Panc1 (cell line): Measurements from ENCODE around the gene IMP4. TPM values are rescaled to one million over a fixed set of nuclear protein-coding genes. Genes with fewer than 3 reads are reported as not detected.

Experiments used
- ATAC-seq: fragments of 200-7000 bp; cut with Tn5 transposase; 2 replicates; pipeline ENCODE4 v1.9.1; 2020; ENCODE audit warnings: mild to moderate bottlenecking, moderate library complexity
- BruUV-seq: library from RNA; stranded (reverse); fragments of 400-500 nt; replicated peaks from 2 replicates; lab custom pipeline; 2021; lab: Mats Ljungman, UMichigan
- CTCF ChIA-PET: fragments of 300-600 bp; sonication (Branson Sonifier 250); formaldehyde crosslinking; loops from one replicate; lab custom pipeline; 2022; ENCODE audit warnings: antibody characterized with exemption; lab: Charles Lee
- POLR2A ChIA-PET: fragments of 300-600 bp; sonication (Branson Sonifier 250); formaldehyde crosslinking; loops from one replicate; lab custom pipeline; 2022; ENCODE audit warnings: antibody characterized with exemption; lab: Charles Lee
- DNase-seq: peaks from one replicate; pipeline ENCODE4 v3.0.0-alpha.2; 2010; ENCODE audit warnings: low read depth, low spot score
- H3K27ac ChIP-seq: 2 replicates; pipeline ENCODE4 v1.5.1; 2011; ENCODE audit warnings: mild to moderate bottlenecking, low read length, inconsistent platforms
- H3K27me3 ChIP-seq: fragments of 200-500 bp; sonication (Bioruptor generic); 2 replicates; pipeline ENCODE4 v1.6.0; 2014; ENCODE audit warnings: low read length, inconsistent platforms; ENCODE audit not compliant: control insufficient read depth, insufficient read depth
- H3K36me3 ChIP-seq: fragments of 200-500 bp; sonication (Bioruptor generic); 2 replicates; pipeline ENCODE4 v1.5.1; 2014; ENCODE audit warnings: inconsistent platforms, mild to moderate bottlenecking, low read length, moderate library complexity; ENCODE audit not compliant: control insufficient read depth, insufficient read depth
- H3K4me1 ChIP-seq: 2 replicates; pipeline ENCODE4 v1.5.1; 2011; ENCODE audit warnings: inconsistent platforms, mild to moderate bottlenecking, low read length, moderate library complexity; ENCODE audit not compliant: control insufficient read depth, insufficient read depth
- H3K4me3 ChIP-seq, 2 experiments: 2 replicates each; pipeline ENCODE4 v1.5.1; 2011 to 2012; ENCODE audit warnings: low read depth in 2 of 2, low read length in 2 of 2, mild to moderate bottlenecking in 2 of 2, inconsistent platforms in 1 of 2, moderate library complexity in 1 of 2
- H3K9me3 ChIP-seq: fragments of 200-500 bp; sonication (Bioruptor generic); 2 replicates; pipeline ENCODE4 v1.5.1; 2014; ENCODE audit warnings: low read depth, mild to moderate bottlenecking, inconsistent platforms, low read length, moderate library complexity; ENCODE audit not compliant: control insufficient read depth, insufficient read depth
- CTCF ChIP-seq: fragments of 450-650 bp; IDR thresholded peaks from 2 replicates; pipeline ENCODE4 v1.5.1; 2017; ENCODE audit warnings: mild to moderate bottlenecking
- POLR2AphosphoS5 ChIP-seq: IDR thresholded peaks from 2 replicates; pipeline ENCODE4 v1.6.1; 2012; ENCODE audit warnings: mild to moderate bottlenecking, low read depth, low read length, moderate library complexity
- REST ChIP-seq, 2 experiments: IDR thresholded peaks; 2 replicates each; pipeline ENCODE4 v1.6.1; 2011 to 2012; ENCODE audit warnings: low read depth in 2 of 2, control low read depth in 1 of 2, low read length in 1 of 2, mild to moderate bottlenecking in 1 of 2, moderate library complexity in 1 of 2; ENCODE audit not compliant: insufficient read depth in 1 of 2
- SIN3A ChIP-seq: IDR thresholded peaks from 2 replicates; pipeline ENCODE4 v1.6.1; 2012; ENCODE audit warnings: low read depth, mild to moderate bottlenecking, low read length, moderate library complexity, borderline replicate concordance; ENCODE audit not compliant: insufficient read depth
- TCF7L2 ChIP-seq: IDR thresholded peaks from 2 replicates; pipeline ENCODE4 v1.6.1; 2011; ENCODE audit warnings: mild to moderate bottlenecking, low read depth, low read length, inconsistent platforms
- in situ Hi-C: cut with HindIII; loops from 2 replicates; pipeline ENCODE4 v1.10.0; 2016; ENCODE audit warnings: low sequenced_read_pairs, low pct_unique_long_range_greater_than_20kb
- intact Hi-C: fragments of 100-400 bp; cut with micrococcal nuclease; formaldehyde crosslinking; loops from one replicate; pipeline ENCODE4 v1.10.0; 2022; ENCODE audit not compliant: unreplicated experiment
- total RNA-seq: library from RNA; stranded (reverse); gene quantifications from one replicate; pipeline ENCODE4 v1.2.1, GENCODE V29; 2021; ENCODE audit not compliant: unreplicated experiment

Gene IMP4
- total RNA-seq, 1 experiment from 2014 or later: 104 TPM

- in situ Hi-C loops: no loop called here
- ATAC-seq: no peak
- CTCF ChIA-PET: no interaction called here
- no peak for DNase-seq
- H3K9me3 ChIP-seq: no peaks in the 10 kb centered on the region
- BruUV-seq: no TSS peak
- H3K4me3 ChIP-seq: no peak overlapping the region
- TF ChIP-seq TCF7L2 (no peak), CTCF (no peak), SIN3A (no peak), POLR2AphosphoS5 (no peak), REST (IDR thresholded peaks at IDR 0.05; ENCODE audit: insufficient read depth in 1 of 2, low read depth in 2 of 2, low read length in 1 of 2) (no peak)
- POLR2A ChIA-PET: no interaction called here
- no peak overlapping the region for H3K27ac ChIP-seq
- peaks cover 15% of the 10 kb centered on the region for H3K27me3 ChIP-seq
- H3K36me3 ChIP-seq: no peaks in the 10 kb centered on the region
- H3K4me1 ChIP-seq: no peaks in the 10 kb centered on the region
- intact Hi-C loops: no loop called here
Measured at GRCh38 chr2:130303169-130303568, 39.5 kb upstream of the IMP4 start.

GRCh38 chr2:130304726-130305125 is 38.0 kb upstream of the IMP4 start:
- BruUV-seq: no TSS peak
- Histone ChIP-seq H3K4me3 (no peak overlapping the region), H3K27ac (no peak overlapping the region), H3K36me3 (no peaks in the 10 kb centered on the region), H3K9me3 (no peaks in the 10 kb centered on the region), H3K4me1 (no peaks in the 10 kb centered on the region), H3K27me3 (peaks cover 12% of the 10 kb centered on the region)
- ChIA-PET CTCF (interaction anchor here (0.6 kb wide), 1 partner anchor 28 kb away, joined by 3 read pairs; no protein-coding TSS in a partner anchor), POLR2A (no interaction called here)
- DNase-seq (no peak), ATAC-seq (no peak)
- intact Hi-C loops: no loop called here
- in situ Hi-C loops: no loop called here
- TF ChIP-seq REST (IDR thresholded peaks at IDR 0.05; ENCODE audit: insufficient read depth in 1 of 2, low read depth in 2 of 2, low read length in 1 of 2) (no peak), CTCF (no peak), POLR2AphosphoS5 (no peak), TCF7L2 (no peak), SIN3A (no peak)
